Thoracic aorta (tissue), 2 donors: ENCODE measurements around the gene TXNRD2. TPM values are rescaled to one million over a fixed set of nuclear protein-coding genes. Genes with fewer than 3 reads are reported as not detected.
A peak's percentile ranks its signal among the peaks of the same experiment; 100 is the strongest.

Experiments used
- ATAC-seq: fragments of 150-250 bp; one replicate; pipeline ENCODE4 v1.8.0; 2017; ENCODE audit warnings: low read depth; ENCODE audit not compliant: insufficient number of reproducible peaks, low FRiP score
- DNase-seq: peaks from one replicate; pipeline ENCODE4 v3.0.0-alpha.2; 2020; ENCODE audit warnings: low spot score
- H3K27ac ChIP-seq, 2 donors: fragments of 200-600 bp; sonication (generic); 1 replicate in 1 of 2; 2 replicates in 1 of 2; pipeline ENCODE4 v1.5.1; 2016; ENCODE audit warnings: mild to moderate bottlenecking in 2 of 2, moderate library complexity in 2 of 2
- H3K27me3 ChIP-seq: fragments of 200-600 bp; sonication (generic); replicated peaks from 2 replicates; pipeline ENCODE4 v1.6.0; 2016; ENCODE audit warnings: mild to moderate bottlenecking; ENCODE audit not compliant: insufficient read depth
- H3K36me3 ChIP-seq: fragments of 200-600 bp; sonication (generic); one replicate; pipeline ENCODE4 v1.5.1; 2016
- H3K4me1 ChIP-seq, 2 donors: fragments of 200-600 bp; sonication (generic); 1 replicate in 1 of 2; 2 replicates in 1 of 2; pipeline versions ENCODE4 v1.5.1 to v1.6.0; 2016; ENCODE audit warnings: low read depth in 2 of 2, mild to moderate bottlenecking in 1 of 2; ENCODE audit not compliant: control insufficient read depth in 1 of 2
- H3K4me3 ChIP-seq: fragments of 200-600 bp; sonication (generic); 2 replicates; pipeline ENCODE4 v1.5.1; 2016; ENCODE audit warnings: mild to moderate bottlenecking
- H3K9me3 ChIP-seq: fragments of 200-600 bp; sonication (generic); 2 replicates; pipeline ENCODE4 v1.5.1; 2016
- total RNA-seq, 2 donors: library from RNA; depleted of rRNA; stranded (reverse); fragments of >200 nt; gene quantifications; one replicate each; pipeline versions ENCODE4 v1.1.0 to v1.2.3, GENCODE V29; 2016
- TF ChIP-seq, protein P1 (sequence below): fragments of 200-600 bp; sonication (generic); IDR thresholded peaks from one replicate; pipeline ENCODE4 v1.5.1; 2019; ENCODE audit warnings: antibody characterized with exemption

The TXNRD2 gene
- total RNA-seq, 2 donors from 2014 or later, result 27.4 to 37.6 TPM

DNA sequence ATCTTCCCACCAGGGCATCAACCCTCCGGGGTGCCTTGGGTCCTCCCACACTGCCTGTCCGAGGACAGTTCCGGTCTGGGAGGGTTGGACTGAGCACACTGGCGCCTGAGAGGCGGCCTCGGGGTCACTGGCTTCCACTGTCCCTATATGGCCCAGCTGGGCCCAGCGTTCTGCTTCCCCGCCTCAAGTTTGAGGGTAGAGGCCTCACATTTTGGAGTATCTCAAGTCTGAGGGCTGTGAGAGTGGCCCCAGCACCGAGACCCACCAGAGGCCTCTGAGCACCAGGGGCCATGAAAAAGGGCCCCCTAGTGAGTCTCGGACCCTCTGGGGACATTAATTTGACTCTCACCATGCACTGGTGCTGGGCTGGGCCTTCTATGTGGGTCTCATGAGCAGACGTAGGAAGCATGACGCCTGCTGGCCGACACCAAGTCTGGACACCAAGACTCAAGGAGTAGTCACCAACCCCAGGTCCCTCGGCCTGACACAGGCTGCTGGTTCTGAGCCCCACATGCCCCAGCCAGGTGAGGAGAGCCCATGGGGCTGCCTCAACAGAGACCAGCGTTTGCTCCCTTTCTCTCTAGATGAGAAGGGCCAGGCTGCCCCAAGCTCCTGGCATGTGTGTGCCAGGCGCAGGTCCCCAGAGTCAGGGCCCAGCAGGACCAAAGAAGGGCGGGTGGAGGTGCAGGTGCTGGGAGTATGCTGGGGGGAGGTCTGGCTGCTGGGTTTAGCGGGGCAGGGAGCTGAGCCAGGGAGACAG lies 47.5 kb upstream of the TXNRD2 start:
- ATAC-seq (no peak), DNase-seq (no peak)
- TF ChIP-seq, protein P1, sequence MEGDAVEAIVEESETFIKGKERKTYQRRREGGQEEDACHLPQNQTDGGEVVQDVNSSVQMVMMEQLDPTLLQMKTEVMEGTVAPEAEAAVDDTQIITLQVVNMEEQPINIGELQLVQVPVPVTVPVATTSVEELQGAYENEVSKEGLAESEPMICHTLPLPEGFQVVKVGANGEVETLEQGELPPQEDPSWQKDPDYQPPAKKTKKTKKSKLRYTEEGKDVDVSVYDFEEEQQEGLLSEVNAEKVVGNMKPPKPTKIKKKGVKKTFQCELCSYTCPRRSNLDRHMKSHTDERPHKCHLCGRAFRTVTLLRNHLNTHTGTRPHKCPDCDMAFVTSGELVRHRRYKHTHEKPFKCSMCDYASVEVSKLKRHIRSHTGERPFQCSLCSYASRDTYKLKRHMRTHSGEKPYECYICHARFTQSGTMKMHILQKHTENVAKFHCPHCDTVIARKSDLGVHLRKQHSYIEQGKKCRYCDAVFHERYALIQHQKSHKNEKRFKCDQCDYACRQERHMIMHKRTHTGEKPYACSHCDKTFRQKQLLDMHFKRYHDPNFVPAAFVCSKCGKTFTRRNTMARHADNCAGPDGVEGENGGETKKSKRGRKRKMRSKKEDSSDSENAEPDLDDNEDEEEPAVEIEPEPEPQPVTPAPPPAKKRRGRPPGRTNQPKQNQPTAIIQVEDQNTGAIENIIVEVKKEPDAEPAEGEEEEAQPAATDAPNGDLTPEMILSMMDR, result no peak
- H3K27ac ChIP-seq, result peak overlapping the region; percentile 39 to 88
- H3K4me1 ChIP-seq, result peaks cover 46 to 78% of the 10 kb centered on the region in 2 donors
- no peaks in the 10 kb centered on the region for H3K36me3 ChIP-seq
- no peaks in the 10 kb centered on the region for H3K9me3 ChIP-seq
- H3K27me3 ChIP-seq, result no peaks in the 10 kb centered on the region
- no peak overlapping the region for H3K4me3 ChIP-seq

DNA sequence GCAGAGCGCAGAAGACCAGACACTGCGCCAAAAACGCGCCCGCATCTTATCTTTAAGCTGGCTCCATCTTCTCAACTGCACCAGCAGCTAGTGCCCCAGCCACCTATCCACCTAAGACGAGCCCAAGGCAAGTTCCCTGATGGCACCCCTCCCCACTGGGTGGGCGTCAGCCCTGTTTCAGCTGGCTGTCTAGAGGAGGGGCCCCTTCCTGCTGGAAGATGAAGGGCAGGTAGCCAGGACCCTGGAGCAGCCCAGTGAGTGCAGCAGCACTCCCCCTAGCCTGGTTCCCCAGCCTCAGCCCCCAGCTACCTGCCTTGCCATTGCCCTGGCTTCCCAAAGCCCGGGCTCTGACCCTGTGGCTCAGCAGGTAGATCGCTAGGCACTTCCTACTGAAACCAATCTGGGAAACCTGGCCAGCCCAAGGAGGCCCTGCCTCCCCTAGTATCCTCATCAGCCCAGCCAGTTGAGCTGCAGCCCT lies 46.8 kb upstream of the TXNRD2 start:
- TF ChIP-seq, protein P1, result no peak
- Histone ChIP-seq H3K27ac (no peak overlapping the region), H3K36me3 (no peaks in the 10 kb centered on the region), H3K4me1 (peaks cover 53 to 79% of the 10 kb centered on the region in 2 donors), H3K9me3 (no peaks in the 10 kb centered on the region), H3K4me3 (no peak overlapping the region), H3K27me3 (no peaks in the 10 kb centered on the region)
- ATAC-seq (no peak), DNase-seq (no peak)

DNA sequence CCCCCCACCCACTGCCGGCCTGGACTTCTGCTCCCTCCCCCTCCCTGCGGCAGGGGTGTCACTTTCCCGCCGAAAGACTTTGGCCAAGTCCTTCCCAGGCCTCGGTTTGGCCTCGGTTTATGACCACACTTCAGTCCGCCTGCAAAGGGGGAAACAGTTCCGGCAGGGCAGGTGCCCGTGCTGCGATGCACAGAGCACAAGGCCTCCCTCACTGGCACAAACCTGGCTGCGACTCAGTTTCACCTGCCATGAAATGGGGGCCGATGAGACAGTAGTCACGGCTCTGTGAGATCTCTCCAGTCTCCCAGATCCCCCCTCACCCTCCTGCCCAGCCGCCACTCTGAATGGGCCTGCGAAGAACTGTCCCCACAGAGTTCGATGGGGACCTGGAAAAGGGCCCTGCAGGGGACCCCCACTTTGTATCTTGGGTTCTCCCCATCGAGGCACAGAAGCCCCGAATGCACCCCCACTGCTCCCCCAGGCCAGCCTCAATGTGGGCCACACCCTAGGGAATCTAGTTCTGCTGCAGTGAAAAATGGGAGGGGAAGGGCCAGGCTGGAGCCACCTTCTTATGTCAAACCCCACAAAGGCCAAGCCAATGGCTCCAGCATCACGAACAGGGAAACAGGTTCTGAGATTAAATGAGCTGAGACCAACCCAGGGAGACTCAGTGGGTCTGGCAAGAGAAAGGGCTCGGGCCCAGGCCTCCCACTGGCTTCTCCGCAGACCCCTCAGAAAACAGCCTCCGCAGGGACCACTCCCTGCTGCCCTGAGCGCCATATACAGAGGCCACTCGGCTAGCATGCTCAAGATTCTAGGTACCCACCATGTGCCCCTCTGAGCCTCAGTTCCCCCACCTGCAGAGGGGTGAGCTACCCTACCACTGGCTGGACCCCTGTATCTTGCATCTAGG lies 46.0 kb upstream of the TXNRD2 start:
- Histone ChIP-seq H3K27me3 (no peaks in the 10 kb centered on the region), H3K4me1 (peaks cover 52 to 79% of the 10 kb centered on the region in 2 donors), H3K36me3 (no peaks in the 10 kb centered on the region), H3K4me3 (no peak overlapping the region), H3K9me3 (no peaks in the 10 kb centered on the region), H3K27ac (peak overlapping the region; percentile 40 to 72)
- ATAC-seq (no peak), DNase-seq (no peak)
- TF ChIP-seq, protein P1, result no peak

DNA sequence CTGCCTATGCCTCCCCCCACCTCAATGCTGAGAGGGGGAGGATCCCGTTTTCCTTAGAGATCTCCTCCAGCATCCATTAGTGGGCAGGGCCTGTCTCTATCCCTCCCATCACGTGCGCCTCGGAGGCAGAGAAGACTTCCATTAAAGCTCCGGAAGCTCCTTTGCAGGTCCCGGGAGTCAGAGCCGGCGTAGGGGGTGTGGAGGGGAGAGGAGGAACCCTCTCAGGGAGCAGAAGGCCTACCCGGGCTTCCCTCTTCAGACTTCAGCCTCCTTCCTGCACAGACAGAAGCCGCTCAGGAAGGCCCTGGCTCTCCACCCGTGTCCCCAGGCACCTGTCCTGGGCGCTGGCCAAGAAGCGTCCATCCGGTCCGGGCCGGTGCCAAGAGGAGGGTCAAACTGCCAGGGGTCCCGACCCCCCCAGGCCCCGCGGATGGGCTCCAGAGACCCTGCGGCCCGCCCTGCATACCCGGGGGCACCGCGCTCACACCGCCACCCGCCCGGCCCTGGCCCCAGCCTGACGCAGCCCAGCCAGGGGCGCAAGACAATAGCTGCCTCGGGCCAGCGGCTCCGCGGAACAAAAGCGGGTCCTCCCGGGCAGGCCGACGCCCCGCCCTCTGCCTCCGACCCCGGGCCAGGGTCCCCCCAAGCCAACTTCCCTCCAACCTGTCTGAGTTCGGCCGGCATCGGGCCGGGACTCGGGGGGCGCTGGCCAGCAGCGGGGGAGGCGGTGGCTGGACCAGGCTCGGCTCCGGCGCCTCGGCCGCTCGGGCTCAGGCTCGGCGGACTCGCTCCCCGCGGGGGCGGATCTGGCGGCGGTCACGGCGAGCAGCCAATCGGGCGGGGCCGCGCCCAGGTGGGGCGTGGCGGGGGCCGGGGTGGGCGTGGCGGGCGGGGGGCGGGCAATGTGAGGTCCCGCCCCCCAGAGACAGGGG lies 45.1 kb upstream of the TXNRD2 start:
- TF ChIP-seq, protein P1, result no peak
- ATAC-seq (peak; percentile 63), DNase-seq (no peak)
- H3K36me3 ChIP-seq, result no peaks in the 10 kb centered on the region
- peaks cover 43 to 78% of the 10 kb centered on the region in 2 donors for H3K4me1 ChIP-seq
- no peaks in the 10 kb centered on the region for H3K27me3 ChIP-seq
- peak overlapping the region; percentile 99 to 100 for H3K27ac ChIP-seq
- H3K9me3 ChIP-seq, result no peaks in the 10 kb centered on the region
- H3K4me3 ChIP-seq, result peak overlapping the region; percentile 98
